Measurements from ENCODE around the gene CYBC1. TPM values are rescaled to one million over a fixed set of nuclear protein-coding genes. Genes with fewer than 3 reads are reported as not detected.

Gene CYBC1
- total RNA-seq, 1 experiment from 2014 or later, result 71.7 TPM

GRCh38 chr17:82396601-82397435, 53.7 kb downstream of the CYBC1 start:
- Mint-ChIP-seq H3K27ac (no peak overlapping the region), H3K9me3 (no peaks in the 10 kb centered on the region), H3K4me1 (no peaks in the 10 kb centered on the region), H3K36me3 (peaks cover 4% of the 10 kb centered on the region), H3K4me3 (no peak overlapping the region), H3K27me3 (ENCODE audit: low read depth) (no peaks in the 10 kb centered on the region)
- ChIA-PET POLR2A (no interaction called here), CTCF (no interaction called here)
- no peak for ATAC-seq
- TF ChIP-seq FOXP4 (CRISPR knock-in tag; IDR thresholded peaks at IDR 0.05) (no peak), USF2 (CRISPR knock-in tag; IDR thresholded peaks at IDR 0.05) (no peak), ZNF396 (CRISPR knock-in tag; IDR thresholded peaks at IDR 0.05; ENCODE audit: borderline replicate concordance) (no peak), GRHL2 (CRISPR knock-in tag; IDR thresholded peaks at IDR 0.05; ENCODE audit: insufficient replicate concordance, severe bottlenecking) (no peak), NFE2L1 (CRISPR knock-in tag; IDR thresholded peaks at IDR 0.05) (no peak), E2F1 (CRISPR knock-in tag; IDR thresholded peaks at IDR 0.05) (no peak), ZNF425 (CRISPR knock-in tag; conservative IDR thresholded peaks at IDR 0.05) (no peak), RORB (CRISPR knock-in tag; IDR thresholded peaks at IDR 0.05) (no peak), NR3C1 (CRISPR knock-in tag; conservative IDR thresholded peaks at IDR 0.05; ENCODE audit: low read depth) (no peak), TEAD1 (CRISPR knock-in tag; IDR thresholded peaks at IDR 0.05) (no peak), JAZF1 (CRISPR knock-in tag; IDR thresholded peaks at IDR 0.05) (no peak), ZNF532 (CRISPR knock-in tag; IDR thresholded peaks at IDR 0.05; ENCODE audit: borderline replicate concordance) (no peak), ZNF263 (CRISPR knock-in tag; IDR thresholded peaks at IDR 0.05; ENCODE audit: low read depth) (no peak)
- no peak for DNase-seq (ENCODE audit: low spot score)

- no peaks in the 10 kb centered on the region for H3K4me1 Mint-ChIP-seq
- no peak overlapping the region for H3K27ac Mint-ChIP-seq
- POLR2A ChIA-PET, result interaction anchor here (0.7 kb wide), 1 partner anchor 61 kb away, joined by 8 read pairs; the partner anchor contains the start of gene SECTM1
- H3K27me3 Mint-ChIP-seq (ENCODE audit: low read depth), result no peaks in the 10 kb centered on the region
- DNase-seq (ENCODE audit: low spot score), result no peak
- H3K9me3 Mint-ChIP-seq, result no peaks in the 10 kb centered on the region
- no peaks in the 10 kb centered on the region for H3K36me3 Mint-ChIP-seq
- H3K4me3 Mint-ChIP-seq, result no peak overlapping the region
- ATAC-seq, result no peak
- CTCF ChIA-PET, result interaction anchor here (1.1 kb wide), 2 partner anchors 23 to 30 kb away, joined by 3 to 5 read pairs; no protein-coding TSS in a partner anchor
- no peak for TF ChIP-seq OVOL2 (CRISPR knock-in tag; IDR thresholded peaks at IDR 0.05; ENCODE audit: borderline replicate concordance)
- no peak for TF ChIP-seq FOXP4 (CRISPR knock-in tag; IDR thresholded peaks at IDR 0.05)
- TF ChIP-seq ZNF512 (CRISPR knock-in tag; IDR thresholded peaks at IDR 0.05; ENCODE audit: borderline replicate concordance), result no peak
- no peak for TF ChIP-seq HMGXB4 (CRISPR knock-in tag; IDR thresholded peaks at IDR 0.05)
Observed at GRCh38 chr17:82394278-82394677, 56.3 kb downstream of the CYBC1 start.

All from WTC11 (cell line).